HG02623 (cell line): ENCODE results near the gene COL1A2.

Source experiments
- ATAC-seq: cut with Tn5 transposase; IDR thresholded peaks from one replicate; pipeline ENCODE4 v1.9.1; 2021; ENCODE audit warnings: moderate library complexity; ENCODE audit not compliant: unreplicated experiment

COL1A2 gene

GRCh38 chr7:94432281-94432670, 37.6 kb downstream of the COL1A2 start:
- no peak for ATAC-seq

- ATAC-seq = no peak
Measured at GRCh38 chr7:94432817-94433216, 38.1 kb downstream of the COL1A2 start.

- no peak for ATAC-seq
Measured at GRCh38 chr7:94433224-94433623, 38.5 kb downstream of the COL1A2 start.

GRCh38 chr7:94434042-94434441, 39.3 kb downstream of the COL1A2 start:
- no peak for ATAC-seq

GRCh38 chr7:94436018-94436604, 41.4 kb downstream of the COL1A2 start:
- peak; percentile 94 for ATAC-seq

GRCh38 chr7:94436700-94437099, 42.0 kb downstream of the COL1A2 start:
- no peak for ATAC-seq

- no peak for ATAC-seq
Measured at GRCh38 chr7:94439893-94440381, 45.2 kb downstream of the COL1A2 start.

- ATAC-seq = no peak
Measured at GRCh38 chr7:94440451-94441039, 45.9 kb downstream of the COL1A2 start.

- ATAC-seq = no peak
Measured at GRCh38 chr7:94441138-94441537, 46.4 kb downstream of the COL1A2 start.

GRCh38 chr7:94442639-94443038, 47.9 kb downstream of the COL1A2 start:
- ATAC-seq = no peak

- ATAC-seq = no peak
Measured at GRCh38 chr7:94444813-94445212, 50.1 kb downstream of the COL1A2 start.

- no peak for ATAC-seq
Measured at GRCh38 chr7:94445696-94446194, 51.0 kb downstream of the COL1A2 start.

GRCh38 chr7:94446308-94446707, 51.6 kb downstream of the COL1A2 start:
- no peak for ATAC-seq

GRCh38 chr7:94449151-94449725, 54.5 kb downstream of the COL1A2 start:
- ATAC-seq = peak; percentile 77

- no peak for ATAC-seq
Measured at GRCh38 chr7:94450044-94450697, 55.5 kb downstream of the COL1A2 start.

- ATAC-seq = no peak
Measured at GRCh38 chr7:94451187-94451586, 56.5 kb downstream of the COL1A2 start.

GRCh38 chr7:94452239-94452638, 57.5 kb downstream of the COL1A2 start:
- ATAC-seq = no peak

GRCh38 chr7:94453898-94454297, 59.2 kb downstream of the COL1A2 start:
- ATAC-seq = no peak

- ATAC-seq = no peak
Measured at GRCh38 chr7:94458041-94458440, 63.3 kb downstream of the COL1A2 start.

- no peak for ATAC-seq
Measured at GRCh38 chr7:94466516-94466915, 71.8 kb downstream of the COL1A2 start.

- no peak for ATAC-seq
Measured at GRCh38 chr7:94471604-94472003, 76.9 kb downstream of the COL1A2 start.

GRCh38 chr7:94472608-94473007, 77.9 kb downstream of the COL1A2 start:
- ATAC-seq = no peak
